ENCODE data around the gene LCN1.
"Not testable (repeated sequence)": the region's sequence is repeated elsewhere in the genome, so short reads cannot be mapped to it uniquely, and the experiment has no call there.

LCN1 gene

DNA sequence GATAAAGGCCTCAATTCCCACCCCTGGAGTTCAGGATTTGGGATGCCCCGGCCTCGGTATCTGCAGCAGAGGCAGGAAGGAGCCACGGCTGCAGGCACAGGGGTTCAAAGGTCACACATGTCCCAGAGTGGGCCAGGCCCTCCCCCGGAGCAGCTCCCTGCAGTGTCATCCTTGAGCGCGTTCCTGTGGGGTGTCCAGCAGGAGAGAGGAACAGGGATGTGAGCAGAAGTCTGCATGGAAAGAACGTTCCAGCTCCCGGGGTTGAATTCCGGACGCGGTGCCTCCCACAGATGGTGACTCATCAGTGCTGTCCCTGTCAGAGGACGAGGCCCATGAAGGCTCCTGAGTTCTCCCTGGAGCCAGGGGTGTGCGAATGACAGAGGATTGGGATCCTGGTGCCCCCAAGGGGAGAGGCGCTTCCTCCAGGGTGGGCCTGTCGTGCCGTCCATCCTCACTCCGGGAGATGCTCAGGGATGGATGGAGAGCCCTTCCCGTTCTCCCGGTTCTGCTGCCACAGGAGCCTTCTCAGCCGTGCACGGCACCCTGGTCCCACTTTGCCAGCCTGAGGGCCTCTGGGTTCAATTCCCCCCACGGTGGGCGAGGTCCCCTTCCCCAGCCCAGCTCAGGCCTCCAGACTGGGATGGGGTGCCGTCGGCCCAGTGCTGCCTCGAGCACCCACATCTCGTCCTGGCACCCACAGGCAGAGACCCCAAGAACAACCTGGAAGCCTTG is 3.1 kb downstream of the LCN1 start:
- no peak for DNase-seq

DNA sequence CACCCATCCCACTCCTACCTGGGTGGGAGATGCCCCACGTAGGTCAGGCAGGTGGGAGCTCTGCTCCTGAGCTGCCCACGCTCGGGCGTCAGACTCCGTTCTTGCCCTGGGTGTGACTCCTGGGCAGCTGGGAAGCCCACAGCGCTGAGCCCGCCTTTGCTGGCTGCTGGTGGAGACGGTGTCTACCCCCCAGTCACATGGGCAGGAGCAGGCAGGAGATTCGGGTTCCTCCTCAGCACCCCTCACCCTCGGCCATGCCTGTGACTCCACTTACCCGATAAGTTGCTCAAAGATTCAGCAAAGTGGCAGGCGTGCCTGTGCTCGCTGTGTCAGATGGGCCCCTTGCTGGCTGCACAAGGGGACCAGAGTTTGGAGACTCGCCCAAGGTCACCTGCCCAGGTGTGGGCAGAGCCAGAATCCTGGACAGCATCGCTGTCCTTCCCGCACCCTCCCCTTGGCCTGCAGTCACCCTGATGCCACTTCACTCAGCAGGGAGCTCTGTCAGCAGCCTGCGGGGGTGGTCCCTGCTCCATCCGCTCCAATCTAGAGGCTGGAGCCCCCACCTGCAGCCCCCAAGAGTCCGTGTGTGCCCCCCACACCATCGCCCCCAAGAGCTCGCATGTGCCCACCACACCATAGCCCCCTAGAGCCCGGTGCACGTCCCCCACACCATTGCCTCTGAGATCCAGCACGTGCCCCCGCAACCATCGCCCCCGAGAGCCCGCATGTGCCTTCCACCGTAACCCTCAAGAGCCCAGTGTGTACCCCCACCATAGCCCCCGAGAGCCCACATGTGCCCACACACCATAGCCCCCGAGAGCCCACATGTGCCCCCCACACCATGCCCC is 4.2 kb downstream of the LCN1 start:
- no peak for DNase-seq

GRCh38 chr9:135526089-135526729 is 5.0 kb downstream of the LCN1 start:
- DNase-seq = no peak

GRCh38 chr9:135526730-135527571 is 5.7 kb downstream of the LCN1 start:
- DNase-seq = no peak

DNA sequence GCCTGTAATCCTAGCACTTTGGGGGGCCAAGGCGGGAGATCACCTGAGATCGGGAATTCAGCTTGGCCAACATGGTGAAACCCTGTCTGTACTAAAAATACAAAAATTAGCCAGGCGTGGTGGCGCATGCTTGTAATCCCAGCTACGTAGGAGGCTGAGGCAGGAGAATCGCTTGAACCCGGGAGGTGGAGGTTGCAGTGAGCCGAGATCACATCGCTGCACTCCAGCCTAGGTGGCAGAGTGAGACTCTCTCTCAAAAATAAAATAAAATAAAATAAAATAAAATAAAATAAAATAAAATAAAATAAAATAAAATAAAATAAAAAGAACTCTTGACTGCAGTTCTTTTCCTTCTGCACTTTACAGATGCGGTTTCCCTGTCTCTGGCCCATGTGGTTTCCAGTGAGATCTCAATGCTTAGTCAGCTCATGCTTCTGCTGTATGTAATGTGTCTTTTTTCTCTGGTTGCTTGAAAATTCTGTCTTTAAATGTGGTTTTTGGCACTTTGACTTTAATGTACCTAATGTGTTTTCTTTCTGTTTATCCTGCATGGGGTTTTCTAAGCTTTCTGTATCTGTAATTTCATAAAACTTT is 7.7 kb downstream of the LCN1 start:
- not testable (repeated sequence) for DNase-seq

DNA sequence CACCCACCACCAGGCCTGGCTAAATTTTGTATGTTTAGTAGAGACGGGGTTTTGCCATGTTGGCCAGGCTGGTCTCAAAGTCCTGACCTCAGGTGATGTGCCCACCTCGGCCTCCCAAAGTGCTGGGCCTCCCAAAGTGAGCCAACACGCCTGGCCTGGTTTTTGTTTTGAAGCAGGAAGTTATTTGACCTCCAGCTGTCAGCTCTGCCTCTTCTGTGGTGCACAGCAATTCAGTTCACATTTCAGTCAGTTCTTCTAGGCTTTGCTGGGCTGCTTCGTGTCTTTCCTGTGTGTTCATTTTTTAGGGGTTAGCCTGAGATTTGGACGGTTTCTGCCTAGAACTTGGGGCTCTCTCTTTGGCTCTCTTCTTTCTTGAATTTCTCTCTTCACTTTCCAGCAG is 8.9 kb downstream of the LCN1 start:
- no peak for DNase-seq

DNA sequence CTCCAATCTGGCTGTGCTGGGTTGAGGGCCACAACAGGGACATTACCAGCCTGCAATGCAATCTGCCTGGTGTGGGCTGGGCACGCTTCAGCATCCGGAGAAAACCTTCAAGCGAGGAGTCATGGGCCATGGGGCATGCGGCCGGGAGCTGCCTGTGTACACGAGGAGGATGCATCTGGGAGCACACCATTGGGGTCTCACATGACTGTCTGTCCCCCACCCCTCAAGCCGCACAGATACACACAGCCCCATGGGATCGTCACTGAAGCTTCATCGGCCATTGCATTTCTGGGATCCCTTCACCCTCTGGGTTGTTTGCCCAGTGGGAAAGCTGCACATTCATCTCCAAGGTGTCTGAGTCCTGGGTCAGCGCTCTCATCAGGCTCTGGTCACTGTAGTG is 9.9 kb downstream of the LCN1 start:
- no peak for DNase-seq

DNA sequence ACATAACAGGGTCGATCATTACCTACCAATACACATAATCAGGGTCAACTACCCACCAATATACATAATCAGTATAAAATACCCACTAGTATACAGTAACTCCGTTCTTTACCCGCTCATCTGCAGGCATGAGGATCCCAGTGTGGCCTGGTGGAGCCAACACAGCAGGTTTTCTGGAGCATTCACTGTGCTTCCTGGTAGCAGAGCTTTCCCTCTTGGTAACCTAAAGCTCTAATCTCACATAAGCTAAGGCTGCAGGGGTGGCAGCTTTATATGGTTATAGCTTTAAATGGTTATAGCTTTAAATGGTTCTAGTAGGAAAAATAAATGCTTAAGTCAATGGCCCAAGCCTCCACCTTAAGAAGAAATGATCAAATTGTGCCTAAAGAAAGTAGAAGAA is 11.9 kb downstream of the LCN1 start:
- DNase-seq = no peak

DNA sequence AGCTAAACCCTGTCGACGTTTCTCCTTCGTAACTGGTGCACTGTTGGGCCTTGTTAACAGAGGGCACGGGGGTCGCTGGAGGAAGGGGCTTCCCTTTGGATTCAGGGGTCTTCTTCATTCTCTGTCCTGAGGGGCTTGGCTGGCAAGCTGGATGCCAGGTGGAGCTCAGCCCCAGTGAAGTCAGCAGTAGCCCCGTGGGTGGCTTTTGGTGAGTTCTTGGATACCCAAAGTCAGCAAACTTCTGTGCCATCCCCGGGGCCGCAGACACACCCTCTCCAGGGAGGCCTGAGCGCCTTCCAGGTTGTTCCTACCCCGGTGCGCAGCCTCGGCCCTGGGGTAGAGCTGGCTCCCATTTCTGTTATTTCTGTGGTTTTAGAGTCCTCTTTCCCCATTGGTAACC is 12.4 kb downstream of the LCN1 start:
- no peak for DNase-seq

- not testable (repeated sequence) for DNase-seq
These were observed 13.0 kb downstream of the LCN1 start for GRCh38 chr9:135534192-135534711.

DNA sequence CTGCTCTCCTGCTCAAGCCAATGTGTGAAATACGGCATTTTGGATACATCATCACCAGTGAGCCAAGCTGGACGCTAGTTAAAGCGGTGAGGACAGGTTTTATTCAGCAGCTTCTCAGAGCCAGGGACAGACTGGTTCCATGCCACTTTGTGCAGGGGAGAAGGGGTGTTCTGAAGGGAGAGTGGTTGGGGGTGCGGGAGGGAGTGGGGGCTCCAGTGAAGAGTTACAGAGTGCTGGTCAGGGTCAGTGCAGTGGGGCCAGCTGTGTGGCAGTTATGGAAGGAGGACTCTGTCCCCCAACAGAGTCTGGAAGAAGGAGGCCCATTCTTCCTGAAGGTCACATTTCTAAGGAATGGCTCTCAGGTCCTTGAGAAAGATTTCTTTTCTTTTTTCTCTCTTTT is 13.6 kb downstream of the LCN1 start:
- not testable (repeated sequence) for DNase-seq

DNA sequence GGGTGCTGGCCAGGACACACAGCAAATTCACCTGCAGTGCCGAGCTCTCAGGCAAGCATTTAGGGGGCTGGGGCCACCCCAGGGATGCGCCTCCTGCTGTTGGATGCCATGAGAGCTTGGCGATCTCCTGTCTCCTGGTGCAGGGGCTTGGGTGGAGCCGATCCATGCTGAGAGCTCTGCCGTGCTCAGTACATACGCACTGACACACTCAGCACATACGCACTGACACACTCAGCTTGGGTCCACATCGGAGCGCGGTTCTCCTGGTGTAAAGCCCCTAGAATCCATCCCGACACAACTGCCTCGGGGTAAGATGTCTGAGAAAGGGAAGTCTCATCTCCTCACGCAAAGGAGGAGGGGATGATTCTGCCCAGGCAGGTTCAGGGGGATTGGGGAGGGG is 14.4 kb downstream of the LCN1 start:
- not testable (repeated sequence) for DNase-seq

- DNase-seq = no peak
These were observed 15.0 kb downstream of the LCN1 start for GRCh38 chr9:135536216-135536615.

GRCh38 chr9:135543262-135543894 is 22.1 kb downstream of the LCN1 start:
- not testable (repeated sequence) for DNase-seq

DNA sequence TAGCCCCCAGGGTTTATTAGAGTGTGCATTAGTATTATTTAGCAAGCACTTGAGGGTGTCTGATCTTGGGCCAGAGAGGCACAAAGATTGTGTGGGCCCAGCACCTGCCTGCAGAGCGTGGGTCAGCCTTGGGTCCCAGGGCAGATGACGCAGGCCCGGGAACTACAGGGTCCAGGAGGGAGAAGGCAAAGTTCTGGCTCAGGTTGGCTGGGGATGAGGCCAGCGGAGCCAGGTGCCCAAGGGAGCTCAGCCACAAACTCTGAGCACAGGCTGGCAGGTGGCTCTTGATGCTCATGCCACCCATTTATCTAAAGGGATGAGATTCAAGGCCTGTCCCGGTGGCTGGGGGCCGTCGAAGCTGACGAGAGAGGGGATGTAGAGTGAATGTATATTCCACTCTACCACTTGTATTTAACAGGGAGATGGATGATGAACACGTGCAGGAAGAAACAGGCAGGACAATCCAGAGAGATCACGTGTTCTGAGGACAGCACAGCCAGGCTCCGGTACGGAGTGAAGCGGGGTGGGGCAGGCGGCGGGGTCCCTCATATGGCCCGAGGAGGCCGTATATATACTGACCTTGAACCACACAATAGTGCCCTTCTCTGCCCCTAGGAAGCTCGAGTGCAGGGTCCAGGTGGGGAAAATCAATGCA is 23.9 kb downstream of the LCN1 start:
- peak in 1 of 2 donors; percentile 6 for DNase-seq

DNA sequence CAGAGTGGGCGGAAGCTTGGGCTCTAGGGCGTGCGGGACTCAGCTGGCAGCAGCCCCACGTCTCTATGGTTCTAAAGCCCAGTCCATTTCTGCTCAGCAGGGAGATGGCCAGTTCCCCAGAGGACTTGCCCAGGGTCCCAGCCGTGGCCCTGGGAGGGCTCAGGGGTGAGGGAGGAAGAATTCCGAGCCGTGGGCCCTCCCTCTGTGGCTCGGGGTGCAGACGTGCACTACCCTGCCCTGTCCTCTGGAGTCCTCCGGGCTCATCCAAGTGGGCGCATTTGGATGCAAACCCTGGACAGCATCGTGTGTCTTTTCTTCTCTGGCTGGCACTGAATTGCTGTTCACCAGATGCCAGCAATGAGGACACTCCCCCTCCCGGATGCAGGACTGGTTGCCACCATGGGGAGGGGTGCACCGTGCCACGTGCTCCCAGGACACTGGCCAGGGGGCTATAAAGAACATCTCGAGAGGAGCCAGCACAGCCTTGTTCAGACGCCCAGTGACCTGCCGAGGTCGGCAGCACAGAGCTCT is 24.5 kb downstream of the LCN1 start, which contains the start of gene OBP2A:
OBP2A (plus strand) TSS at position 481 of the 531 bp plus-strand sequence. CDS start 55 bp downstream, outside the sequence.
- peak in 1 of 2 donors; percentile 1 for DNase-seq

DNA sequence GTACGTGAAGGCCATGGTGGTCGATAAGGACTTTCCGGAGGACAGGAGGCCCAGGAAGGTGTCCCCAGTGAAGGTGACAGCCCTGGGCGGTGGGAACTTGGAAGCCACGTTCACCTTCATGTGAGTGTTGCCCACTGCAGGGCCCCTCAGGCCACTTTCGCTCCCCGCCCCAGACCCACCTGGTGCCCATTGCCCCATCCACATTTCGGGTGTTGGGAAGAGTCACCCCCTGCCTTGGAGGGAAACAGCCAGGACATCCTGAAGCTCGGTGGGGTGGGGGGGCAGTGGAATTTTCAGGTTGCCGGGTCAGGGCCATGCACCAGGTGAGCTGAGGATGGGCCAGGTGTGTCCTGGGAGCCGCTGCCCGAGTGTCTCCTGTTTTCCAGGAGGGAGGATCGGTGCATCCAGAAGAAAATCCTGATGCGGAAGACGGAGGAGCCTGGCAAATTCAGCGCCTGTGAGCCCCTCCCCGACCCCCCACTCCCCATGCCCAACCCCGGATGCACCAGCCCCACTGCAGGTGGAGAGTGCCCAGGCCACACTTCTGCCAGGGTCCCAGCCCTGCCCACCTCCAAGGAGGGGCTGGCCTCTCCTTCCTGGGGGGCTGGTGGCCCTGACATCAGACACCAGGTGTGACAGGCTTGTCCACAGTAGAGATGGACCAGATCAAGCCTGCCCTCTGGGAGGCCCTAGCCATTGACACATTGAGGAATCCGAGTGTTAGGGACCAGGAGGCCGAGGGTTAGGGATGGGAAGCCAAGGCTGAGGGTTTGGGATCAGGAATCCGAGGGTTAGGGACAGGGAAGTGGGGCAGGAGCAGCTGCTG is 25.8 kb downstream of the LCN1 start:
- not testable (repeated sequence) for DNase-seq

- DNase-seq = no peak
These were observed 26.8 kb downstream of the LCN1 start for GRCh38 chr9:135547756-135548736.
